Measurements from ENCODE around the gene STX11. TPM values are rescaled to one million over a fixed set of nuclear protein-coding genes. Genes with fewer than 3 reads are reported as not detected.

Gene STX11
- total RNA-seq, 1 experiment from 2014 or later, result 0.17 TPM

- ChIA-PET CTCF (interaction anchor here (1.4 kb wide), 1 partner anchor 18 kb away, joined by 3 read pairs; no protein-coding TSS in a partner anchor), POLR2A (interaction anchor here (1.2 kb wide), 1 partner anchor 51 kb away, joined by 3 read pairs; no protein-coding TSS in a partner anchor)
- H3K27me3 Mint-ChIP-seq (ENCODE audit: low read depth), result no peaks in the 10 kb centered on the region
- H3K36me3 Mint-ChIP-seq, result peaks cover 25% of the 10 kb centered on the region
- ATAC-seq (peak; percentile 73), DNase-seq (ENCODE audit: low spot score) (no peak)
- H3K4me1 Mint-ChIP-seq, result peaks cover 34% of the 10 kb centered on the region
- TF ChIP-seq ARID4B (CRISPR knock-in tag; IDR thresholded peaks at IDR 0.05; ENCODE audit: borderline replicate concordance), result no peak
- no peak for TF ChIP-seq CTCF (IDR thresholded peaks at IDR 0.05)
- no peak for TF ChIP-seq FOXP4 (CRISPR knock-in tag; IDR thresholded peaks at IDR 0.05)
- peak; percentile 72 for TF ChIP-seq NFE2L1 (CRISPR knock-in tag; IDR thresholded peaks at IDR 0.05)
- TF ChIP-seq ZNF263 (CRISPR knock-in tag; IDR thresholded peaks at IDR 0.05; ENCODE audit: low read depth), result no peak
- no peak overlapping the region for H3K4me3 Mint-ChIP-seq
- H3K9me3 Mint-ChIP-seq, result peaks cover 29% of the 10 kb centered on the region
- H3K27ac Mint-ChIP-seq, result peak overlapping the region; percentile 47
These were observed 84.6 kb downstream of the STX11 start for GRCh38 chr6:144234935-144235334.

Other genes starting within 250 kb of the STX11 start
- gene PLAGL1, start 142.3 kb upstream of the STX11 start, total RNA-seq (2021), result 1.6 to 1.9 TPM (median 1.7 TPM) in 3 replicates
- gene SF3B5, start 54.9 kb upstream of the STX11 start, total RNA-seq (2021), result 174 to 181 TPM (median 177 TPM) in 3 replicates
- gene UTRN, start 134.8 kb downstream of the STX11 start, total RNA-seq (2021), result 125 to 127 TPM (median 125 TPM) in 3 replicates